Keratinocyte (primary cell): ENCODE measurements around the gene RILPL2. TPM values are rescaled to one million over a fixed set of nuclear protein-coding genes. Genes with fewer than 3 reads are reported as not detected.

ENCODE experiments used
- DNase-seq: peaks from one replicate; pipeline ENCODE4 v3.0.0-alpha.2; 2011; ENCODE audit warnings: low read depth, missing footprints, low spot score
- FAIRE-seq: peaks from 2 replicates; lab custom pipeline; 2011; peaks lifted over from hg19 to GRCh38; lab: Jason Lieb, UNC
- H2AFZ ChIP-seq: 2 replicates; pipeline ENCODE4 v1.6.0; 2012; ENCODE audit warnings: low read length, control low read depth, inconsistent platforms; ENCODE audit not compliant: control insufficient read depth
- H3K27ac ChIP-seq: 2 replicates; pipeline ENCODE4 v1.5.1; 2011; ENCODE audit warnings: low read length; ENCODE audit not compliant: control insufficient read depth, insufficient read depth
- H3K27me3 ChIP-seq: 3 replicates; pipeline ENCODE4 v1.6.0; 2011; ENCODE audit warnings: low read length; ENCODE audit not compliant: control insufficient read depth, insufficient read depth; ENCODE audit errors: extremely low read depth
- H3K36me3 ChIP-seq, 2 experiments: 2 replicates in 1 of 2; 3 replicates in 1 of 2; pipeline ENCODE4 v1.5.1; 2011; ENCODE audit warnings: low read length in 2 of 2, mild to moderate bottlenecking in 1 of 2; ENCODE audit not compliant: control insufficient read depth in 2 of 2, insufficient read depth in 2 of 2; ENCODE audit errors: extremely low read depth in 1 of 2
- H3K4me1 ChIP-seq: 3 replicates; pipeline ENCODE4 v1.5.1; 2011; ENCODE audit warnings: low read length; ENCODE audit not compliant: control insufficient read depth, insufficient read depth; ENCODE audit errors: extremely low read depth
- H3K4me2 ChIP-seq: 3 replicates; pipeline ENCODE4 v1.6.0; 2011; ENCODE audit warnings: low read depth, low read length; ENCODE audit not compliant: control insufficient read depth, insufficient read depth; ENCODE audit errors: extremely low read depth
- H3K4me3 ChIP-seq, 3 experiments: fragments of 200-600 bp in 1 of 3; sonication (generic) in 1 of 3; 2 replicates in 2 of 3; 3 replicates in 1 of 3; pipeline ENCODE4 v1.5.1; 2011 to 2016; ENCODE audit warnings: low read length in 3 of 3, mild to moderate bottlenecking in 3 of 3, control low read depth in 2 of 3, inconsistent platforms in 1 of 3, low read depth in 1 of 3, mixed read lengths in 1 of 3, mixed run types in 1 of 3, moderate library complexity in 1 of 3; ENCODE audit not compliant: control insufficient read depth in 2 of 3, insufficient read depth in 2 of 3; ENCODE audit errors: extremely low read depth in 1 of 3
- H3K79me2 ChIP-seq: 2 replicates; pipeline ENCODE4 v1.6.0; 2012; ENCODE audit warnings: low read length; ENCODE audit not compliant: control insufficient read depth, insufficient read depth
- H3K9ac ChIP-seq: 3 replicates; pipeline ENCODE4 v1.6.0; 2011; ENCODE audit warnings: low read length; ENCODE audit not compliant: control insufficient read depth, insufficient read depth; ENCODE audit errors: extremely low read depth
- H3K9me1 ChIP-seq: 3 replicates; pipeline ENCODE4 v1.6.0; 2011; ENCODE audit warnings: low read length; ENCODE audit not compliant: control insufficient read depth, insufficient read depth; ENCODE audit errors: extremely low read depth
- H3K9me3 ChIP-seq: 2 replicates; pipeline ENCODE4 v1.5.1; 2012; ENCODE audit warnings: low read depth, low read length; ENCODE audit not compliant: control insufficient read depth
- H4K20me1 ChIP-seq: 3 replicates; pipeline ENCODE4 v1.6.0; 2011; ENCODE audit warnings: low read length; ENCODE audit not compliant: control insufficient read depth, insufficient read depth; ENCODE audit errors: extremely low read depth
- CTCF ChIP-seq, 3 experiments: IDR thresholded peaks in 1 of 3; conservative IDR thresholded peaks in 1 of 3; optimal IDR thresholded peaks in 1 of 3; 2 replicates in 2 of 3; 3 replicates in 1 of 3; pipeline versions ENCODE3 to v1.5.1; 2011; ENCODE audit warnings: low read length in 3 of 3, mild to moderate bottlenecking in 3 of 3, moderate library complexity in 2 of 3, control low read depth in 1 of 3, inconsistent platforms in 1 of 3; ENCODE audit not compliant: insufficient read depth in 2 of 3; ENCODE audit errors: extremely low read depth in 1 of 3
- EZH2 ChIP-seq: IDR thresholded peaks from one replicate; pipeline ENCODE4 v1.6.1; 2012; ENCODE audit warnings: inconsistent platforms, mild to moderate bottlenecking, low read length, moderate library complexity
- dilution Hi-C: fragments of 300-500 bp; cut with MboI; formaldehyde crosslinking; loops from one replicate; pipeline ENCODE4 v1.7.0; 2020; ENCODE audit warnings: low sequenced_read_pairs; ENCODE audit not compliant: extremely low pct_ligation_motif_present
- polyA plus RNA-seq, 5 experiments: library from polyadenylated mRNA; depleted of rRNA in 3 of 5; stranded (reverse) in 3 of 5; stranded (forward) in 1 of 5; unstranded in 1 of 5; fragments of >200 nt; gene quantifications; 1 replicate in 1 of 5; 2 replicates in 3 of 5; 3 replicates in 1 of 5; pipeline versions ENCODE4 v1.2.1 to v1.2.3, GENCODE V29; 2011 to 2012; ENCODE audit warnings: missing spikeins in 2 of 5, low read depth in 1 of 5, low replicate concordance in 1 of 5

The RILPL2 gene
- polyA plus RNA-seq, 1 donor (not counting 4 experiments of a cell fraction or from before 2014, with no cell fraction given): 3.6 TPM

GRCh38 chr12:123445388-123446332 lies 9.2 kb upstream of the RILPL2 start:
- FAIRE-seq (no peak), DNase-seq (no peak)
- H4K20me1 ChIP-seq: no peaks in the 10 kb centered on the region
- no peak overlapping the region for H3K27ac ChIP-seq
- dilution Hi-C loops: no loop called here
- peak overlapping the region; percentile 90 for H2AFZ ChIP-seq
- H3K4me3 ChIP-seq: no peak overlapping the region
- no peak overlapping the region for H3K9ac ChIP-seq
- no peaks in the 10 kb centered on the region for H3K36me3 ChIP-seq
- no peaks in the 10 kb centered on the region for H3K79me2 ChIP-seq
- no peaks in the 10 kb centered on the region for H3K9me1 ChIP-seq
- H3K4me1 ChIP-seq: no peaks in the 10 kb centered on the region
- H3K9me3 ChIP-seq: no peaks in the 10 kb centered on the region
- TF ChIP-seq EZH2: no peak
- TF ChIP-seq CTCF (optimal IDR thresholded peaks at IDR 0.05 in 1 of 3, IDR thresholded peaks at IDR 0.05 in 1 of 3, conservative IDR thresholded peaks at IDR 0.05 in 1 of 3; ENCODE audit: extremely low read depth in 1 of 3, insufficient read depth in 2 of 3, low read length in 3 of 3): no peak
- H3K27me3 ChIP-seq: no peaks in the 10 kb centered on the region
- H3K4me2 ChIP-seq: peak overlapping the region; percentile 25

GRCh38 chr12:123444092-123445026 lies 7.9 kb upstream of the RILPL2 start:
- Histone ChIP-seq H4K20me1 (no peaks in the 10 kb centered on the region), H3K9me3 (no peaks in the 10 kb centered on the region), H3K9ac (no peak overlapping the region), H3K27me3 (no peaks in the 10 kb centered on the region), H2AFZ (no peak overlapping the region), H3K4me1 (no peaks in the 10 kb centered on the region), H3K27ac (no peak overlapping the region), H3K79me2 (no peaks in the 10 kb centered on the region), H3K36me3 (no peaks in the 10 kb centered on the region), H3K4me3 (no peak overlapping the region), H3K4me2 (no peak overlapping the region), H3K9me1 (no peaks in the 10 kb centered on the region)
- TF ChIP-seq EZH2 (no peak), CTCF (optimal IDR thresholded peaks at IDR 0.05 in 1 of 3, IDR thresholded peaks at IDR 0.05 in 1 of 3, conservative IDR thresholded peaks at IDR 0.05 in 1 of 3; ENCODE audit: extremely low read depth in 1 of 3, insufficient read depth in 2 of 3, low read length in 3 of 3) (no peak)
- no peak for DNase-seq
- no peak for FAIRE-seq
- dilution Hi-C loops: no loop called here
